ENCODE results near the gene PITX3.

DNA sequence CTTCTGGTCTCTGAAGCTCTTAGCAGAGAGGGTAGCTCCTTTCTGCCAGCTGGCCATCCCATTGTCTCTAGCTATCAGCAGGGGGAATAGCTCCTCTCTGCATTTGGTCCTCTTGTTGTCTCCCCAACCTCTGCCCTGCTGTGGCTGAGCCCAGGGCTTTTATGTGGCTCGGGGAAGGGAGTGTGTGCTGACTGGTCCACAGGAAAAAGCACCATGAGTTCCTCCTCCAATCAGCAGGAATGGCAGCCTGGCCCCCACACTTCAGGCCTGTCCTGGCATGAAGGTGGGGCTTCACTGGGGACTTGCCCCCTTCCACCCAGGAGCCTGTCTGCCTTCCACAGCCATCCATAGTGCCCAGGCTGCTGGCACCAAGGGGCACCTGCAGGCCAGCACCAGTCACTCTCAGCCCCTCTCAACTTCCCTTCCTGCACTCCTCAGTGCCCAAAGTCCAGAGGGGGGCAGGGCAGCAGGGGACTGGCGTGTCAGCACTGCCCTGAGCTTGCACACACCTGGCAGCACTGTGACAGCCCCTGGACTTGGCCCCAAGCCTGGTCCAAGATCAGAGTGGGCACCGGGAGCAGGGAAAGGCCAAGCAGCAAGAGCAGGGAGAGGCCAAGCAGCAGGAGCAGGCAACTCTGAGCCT, 52.9 kb downstream of the PITX3 start:
- TF ChIP-seq, protein P1, sequence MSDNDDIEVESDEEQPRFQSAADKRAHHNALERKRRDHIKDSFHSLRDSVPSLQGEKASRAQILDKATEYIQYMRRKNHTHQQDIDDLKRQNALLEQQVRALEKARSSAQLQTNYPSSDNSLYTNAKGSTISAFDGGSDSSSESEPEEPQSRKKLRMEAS (IDR thresholded peaks at IDR 0.05; ENCODE audit: low read depth), result no peak
- TF ChIP-seq, protein P2, sequence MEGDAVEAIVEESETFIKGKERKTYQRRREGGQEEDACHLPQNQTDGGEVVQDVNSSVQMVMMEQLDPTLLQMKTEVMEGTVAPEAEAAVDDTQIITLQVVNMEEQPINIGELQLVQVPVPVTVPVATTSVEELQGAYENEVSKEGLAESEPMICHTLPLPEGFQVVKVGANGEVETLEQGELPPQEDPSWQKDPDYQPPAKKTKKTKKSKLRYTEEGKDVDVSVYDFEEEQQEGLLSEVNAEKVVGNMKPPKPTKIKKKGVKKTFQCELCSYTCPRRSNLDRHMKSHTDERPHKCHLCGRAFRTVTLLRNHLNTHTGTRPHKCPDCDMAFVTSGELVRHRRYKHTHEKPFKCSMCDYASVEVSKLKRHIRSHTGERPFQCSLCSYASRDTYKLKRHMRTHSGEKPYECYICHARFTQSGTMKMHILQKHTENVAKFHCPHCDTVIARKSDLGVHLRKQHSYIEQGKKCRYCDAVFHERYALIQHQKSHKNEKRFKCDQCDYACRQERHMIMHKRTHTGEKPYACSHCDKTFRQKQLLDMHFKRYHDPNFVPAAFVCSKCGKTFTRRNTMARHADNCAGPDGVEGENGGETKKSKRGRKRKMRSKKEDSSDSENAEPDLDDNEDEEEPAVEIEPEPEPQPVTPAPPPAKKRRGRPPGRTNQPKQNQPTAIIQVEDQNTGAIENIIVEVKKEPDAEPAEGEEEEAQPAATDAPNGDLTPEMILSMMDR (IDR thresholded peaks at IDR 0.05), result no peak
- TF ChIP-seq, protein P3, sequence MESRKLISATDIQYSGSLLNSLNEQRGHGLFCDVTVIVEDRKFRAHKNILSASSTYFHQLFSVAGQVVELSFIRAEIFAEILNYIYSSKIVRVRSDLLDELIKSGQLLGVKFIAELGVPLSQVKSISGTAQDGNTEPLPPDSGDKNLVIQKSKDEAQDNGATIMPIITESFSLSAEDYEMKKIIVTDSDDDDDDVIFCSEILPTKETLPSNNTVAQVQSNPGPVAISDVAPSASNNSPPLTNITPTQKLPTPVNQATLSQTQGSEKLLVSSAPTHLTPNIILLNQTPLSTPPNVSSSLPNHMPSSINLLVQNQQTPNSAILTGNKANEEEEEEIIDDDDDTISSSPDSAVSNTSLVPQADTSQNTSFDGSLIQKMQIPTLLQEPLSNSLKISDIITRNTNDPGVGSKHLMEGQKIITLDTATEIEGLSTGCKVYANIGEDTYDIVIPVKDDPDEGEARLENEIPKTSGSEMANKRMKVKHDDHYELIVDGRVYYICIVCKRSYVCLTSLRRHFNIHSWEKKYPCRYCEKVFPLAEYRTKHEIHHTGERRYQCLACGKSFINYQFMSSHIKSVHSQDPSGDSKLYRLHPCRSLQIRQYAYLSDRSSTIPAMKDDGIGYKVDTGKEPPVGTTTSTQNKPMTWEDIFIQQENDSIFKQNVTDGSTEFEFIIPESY (IDR thresholded peaks at IDR 0.05; ENCODE audit: borderline replicate concordance, low read depth), result no peak

Data from SK-N-SH (cell line).